ENCODE data around the gene STK17A.
"Not testable (repeated sequence)": the region's sequence is repeated elsewhere in the genome, so short reads cannot be mapped to it uniquely, and the experiment has no call there.

Gene STK17A

DNA sequence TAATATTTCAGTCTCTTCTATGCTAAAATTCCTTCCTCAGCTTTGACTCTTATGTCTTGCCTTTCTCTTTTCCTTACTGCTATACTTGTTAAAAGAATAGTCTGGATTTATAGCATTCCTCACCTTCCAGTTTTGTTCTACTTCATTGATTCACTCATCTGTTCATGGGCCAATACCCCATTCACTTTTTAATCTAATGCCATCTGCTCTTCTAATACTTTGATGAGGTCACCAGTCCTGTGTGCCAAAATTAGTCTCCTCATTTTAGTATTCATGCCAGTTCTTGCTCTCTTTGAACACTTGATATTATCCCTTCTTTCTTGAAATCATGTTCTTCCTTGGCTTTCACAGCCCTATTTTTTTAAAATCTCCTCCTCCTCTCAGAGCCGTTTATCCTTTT is 19.3 kb downstream of the STK17A start:
- DNase-seq, result peak; percentile 82

- DNase-seq, result no peak
Measured at GRCh38 chr7:43604251-43604650, 21.3 kb downstream of the STK17A start.

- no peak for DNase-seq
Measured at GRCh38 chr7:43609097-43609496, 26.2 kb downstream of the STK17A start.

- DNase-seq, result no peak
Measured at GRCh38 chr7:43612128-43612527, 29.2 kb downstream of the STK17A start.

- DNase-seq, result no peak
Measured at GRCh38 chr7:43612599-43613589, 30.0 kb downstream of the STK17A start.

GRCh38 chr7:43615558-43616145 is 32.7 kb downstream of the STK17A start:
- no peak for DNase-seq

- DNase-seq, result no peak
Measured at GRCh38 chr7:43616977-43617376, 34.1 kb downstream of the STK17A start.

- no peak for DNase-seq
Measured at GRCh38 chr7:43618073-43618472, 35.2 kb downstream of the STK17A start.

DNA sequence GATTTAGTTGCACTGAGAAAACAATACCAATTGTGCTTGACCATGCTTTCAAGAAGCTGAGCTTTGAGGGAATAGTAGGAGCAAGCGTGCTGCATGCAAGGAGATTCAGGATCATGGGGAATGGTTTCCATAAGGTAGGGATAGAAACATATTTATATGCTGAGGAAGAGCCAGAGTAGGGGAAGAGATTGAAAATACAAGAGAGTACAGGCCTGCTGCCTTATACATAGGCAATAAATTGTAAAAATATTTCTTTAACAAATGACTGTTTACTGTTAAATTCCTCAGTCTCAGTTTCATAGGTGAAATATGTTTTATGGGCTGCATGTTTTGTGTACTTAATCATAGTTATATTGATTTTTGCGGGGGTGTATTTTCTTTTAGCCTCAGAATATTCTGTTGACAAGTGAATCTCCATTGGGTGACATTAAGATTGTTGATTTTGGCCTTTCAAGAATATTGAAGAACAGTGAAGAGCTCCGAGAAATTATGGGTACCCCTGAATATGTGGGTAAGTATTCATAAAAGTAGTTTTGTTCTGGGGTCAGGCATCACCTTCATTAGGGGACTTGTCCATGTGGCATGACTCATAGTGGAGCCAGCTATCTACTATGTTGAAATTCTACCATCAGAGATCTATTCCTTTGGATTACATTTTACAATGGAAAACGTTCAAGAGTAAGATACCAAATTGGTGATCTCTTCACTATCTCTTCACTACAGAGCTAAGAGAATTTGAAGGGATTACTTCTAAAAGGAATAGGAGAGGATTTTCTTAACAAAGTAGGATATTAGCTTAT is 36.5 kb downstream of the STK17A start:
- no peak for DNase-seq

DNA sequence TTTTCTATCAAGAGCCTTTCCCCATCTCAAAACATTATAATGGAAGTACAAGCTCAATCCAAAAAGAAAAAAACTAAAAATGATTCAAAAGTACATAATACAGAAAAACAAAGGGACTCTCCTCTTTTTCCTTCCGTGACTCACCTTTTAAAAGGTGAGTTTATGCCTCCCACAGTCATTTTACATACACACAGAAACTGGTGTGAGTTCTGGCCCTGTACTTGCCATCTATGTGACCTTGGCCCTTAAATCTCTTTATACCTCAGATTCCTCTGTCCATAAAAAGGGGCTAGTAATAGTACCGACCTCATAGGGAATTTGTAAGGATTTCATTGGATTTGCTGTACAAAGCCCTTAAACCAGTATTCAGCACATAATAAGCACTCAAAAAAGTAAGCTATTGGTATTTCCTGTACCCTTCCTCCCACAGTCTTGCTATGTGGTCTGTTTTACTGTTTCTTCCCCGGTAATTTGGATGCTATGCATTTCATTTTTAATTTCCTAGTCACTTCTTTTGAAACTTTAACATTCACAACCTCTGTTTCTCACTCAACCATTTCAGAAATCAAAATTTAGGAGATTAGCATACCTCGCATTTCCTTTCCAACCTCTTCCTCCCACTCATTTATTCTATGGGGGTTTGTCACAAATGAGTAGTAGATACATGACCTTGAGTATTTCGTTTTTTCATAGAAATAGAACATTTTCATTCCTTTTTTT is 39.0 kb downstream of the STK17A start:
- DNase-seq, result no peak

DNA sequence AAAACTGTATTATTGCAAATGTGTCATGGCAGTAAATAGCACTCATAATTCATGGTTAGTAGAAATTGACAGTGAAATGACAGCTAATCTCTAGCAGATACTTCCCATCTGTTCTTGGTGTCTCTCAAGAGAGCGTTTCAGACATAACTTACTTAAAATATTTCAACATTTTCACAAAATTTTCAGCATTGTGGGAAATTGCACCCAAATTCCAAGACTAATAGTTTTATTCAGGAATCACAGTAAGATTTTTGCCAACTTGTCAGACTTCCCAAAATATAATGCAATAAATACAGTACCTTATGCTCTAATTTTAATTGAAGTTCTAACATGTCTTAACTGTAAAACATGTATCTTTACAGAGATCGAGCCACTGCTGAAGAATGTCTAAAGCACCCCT is 41.2 kb downstream of the STK17A start:
- DNase-seq, result no peak

DNA sequence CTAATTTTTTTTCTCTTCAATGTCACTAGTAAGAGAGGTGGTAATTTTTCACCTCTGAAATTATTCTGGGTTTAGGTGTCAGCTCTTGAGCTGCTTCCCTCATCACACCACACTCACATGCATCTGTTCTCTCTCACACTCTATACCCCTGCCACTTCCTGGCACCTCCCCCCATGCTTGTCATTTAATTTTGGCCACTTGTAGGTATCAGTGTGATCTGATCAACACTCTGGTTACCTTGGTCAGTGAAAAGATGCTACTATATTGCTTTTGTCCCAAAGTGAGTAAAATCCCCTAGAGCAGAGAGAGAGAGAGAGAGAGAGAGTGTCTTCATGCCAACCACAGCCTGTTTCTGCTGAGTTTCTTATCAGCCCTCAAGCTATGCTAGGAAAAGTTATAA is 42.5 kb downstream of the STK17A start:
- DNase-seq, result no peak

DNA sequence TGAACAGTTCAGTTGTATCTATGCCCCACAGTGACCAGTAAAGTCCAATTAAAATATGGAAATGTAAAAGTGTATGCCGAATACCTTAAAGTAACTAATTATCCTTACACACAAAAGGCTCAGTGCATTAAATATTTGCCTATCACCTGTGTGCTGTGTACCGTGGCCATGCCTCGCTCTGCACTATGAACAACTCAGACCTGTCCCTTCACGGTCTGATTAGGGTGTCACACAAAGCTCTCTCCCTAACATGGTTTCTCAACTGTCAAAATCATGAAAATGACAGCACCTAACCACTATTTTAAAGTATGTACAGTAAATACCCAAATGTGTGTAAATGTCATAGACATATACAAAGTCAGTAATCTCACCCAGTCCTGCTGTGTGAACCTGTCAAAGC is 43.1 kb downstream of the STK17A start:
- no peak for DNase-seq

DNA sequence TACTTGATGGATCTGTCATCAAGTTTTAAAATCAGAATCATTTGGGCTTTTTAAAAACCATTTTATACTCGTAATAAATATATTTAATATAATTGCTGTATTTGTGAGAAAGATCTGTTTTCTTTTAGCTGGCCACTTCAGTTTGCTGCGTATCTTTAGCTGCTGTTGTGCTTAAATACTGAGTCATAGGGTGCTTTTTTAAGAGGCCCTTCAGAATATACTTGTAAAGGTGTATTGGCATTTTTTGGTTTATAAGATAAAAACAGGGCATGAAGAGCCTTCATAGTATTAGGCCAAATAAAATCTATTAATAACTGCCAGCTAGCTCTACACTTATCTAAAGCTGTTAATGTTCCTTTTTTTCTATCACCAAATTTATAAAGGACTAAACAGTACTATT is 43.8 kb downstream of the STK17A start:
- no peak for DNase-seq

DNA sequence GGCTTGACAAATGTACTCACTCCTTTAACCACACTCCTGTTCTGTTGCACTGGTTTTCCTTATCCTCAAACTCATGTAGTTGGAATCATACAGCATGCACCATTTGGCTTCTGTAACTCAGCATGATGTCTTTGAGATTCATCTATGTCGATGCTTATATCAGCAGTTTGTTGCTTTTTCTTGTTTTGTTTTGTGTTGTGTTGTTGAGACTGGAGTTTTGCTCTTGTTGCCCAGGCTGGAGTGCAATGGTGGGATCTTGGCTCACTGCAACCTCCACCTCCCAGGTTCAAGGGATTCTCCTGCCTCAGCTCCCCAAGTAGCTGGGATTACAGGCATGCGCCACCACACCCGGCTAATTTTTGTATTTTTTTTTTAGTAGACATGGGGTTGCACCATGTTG is 44.9 kb downstream of the STK17A start:
- not testable (repeated sequence) for DNase-seq

- no peak for DNase-seq
Measured at GRCh38 chr7:43628431-43628830, 45.5 kb downstream of the STK17A start.

- DNase-seq, result no peak
Measured at GRCh38 chr7:43629857-43630256, 46.9 kb downstream of the STK17A start.

DNA sequence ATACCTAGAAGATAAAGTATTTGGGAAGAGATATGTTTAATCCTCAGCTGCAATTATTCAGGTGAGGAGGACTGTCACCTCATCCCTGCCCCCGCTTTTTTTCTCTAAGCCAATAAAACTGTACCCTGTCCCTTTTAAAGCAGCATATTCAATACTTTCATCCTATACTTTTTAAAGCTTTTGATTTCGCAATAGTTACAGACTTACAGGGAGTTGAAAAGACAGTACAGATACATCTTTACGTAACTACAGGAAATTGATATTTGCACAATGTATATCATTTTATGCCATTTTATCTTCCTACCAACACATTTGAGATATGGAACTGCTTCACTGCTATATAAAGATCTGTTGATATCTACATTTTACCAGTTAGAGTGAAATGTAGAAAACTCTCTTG is 47.6 kb downstream of the STK17A start:
- no peak for DNase-seq

DNA sequence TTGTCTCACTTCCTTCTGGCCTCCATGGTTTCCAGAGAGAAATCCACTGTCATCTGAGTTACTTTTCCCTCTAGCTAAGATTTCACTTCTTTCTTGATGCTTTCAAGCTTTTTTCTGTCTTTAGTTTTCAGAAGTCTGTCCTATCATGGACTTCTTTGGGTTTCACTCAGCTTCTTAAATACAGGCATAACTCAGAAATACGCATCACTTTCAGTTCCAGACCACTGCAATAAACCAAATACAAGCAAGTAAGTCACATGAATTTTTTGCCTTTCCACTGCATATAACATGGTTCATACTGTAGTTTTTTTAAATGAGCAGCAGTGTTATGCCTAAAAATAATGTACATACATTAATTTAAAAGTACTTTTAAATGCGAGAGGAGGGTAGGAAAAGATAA is 48.7 kb downstream of the STK17A start:
- DNase-seq, result no peak

DNA sequence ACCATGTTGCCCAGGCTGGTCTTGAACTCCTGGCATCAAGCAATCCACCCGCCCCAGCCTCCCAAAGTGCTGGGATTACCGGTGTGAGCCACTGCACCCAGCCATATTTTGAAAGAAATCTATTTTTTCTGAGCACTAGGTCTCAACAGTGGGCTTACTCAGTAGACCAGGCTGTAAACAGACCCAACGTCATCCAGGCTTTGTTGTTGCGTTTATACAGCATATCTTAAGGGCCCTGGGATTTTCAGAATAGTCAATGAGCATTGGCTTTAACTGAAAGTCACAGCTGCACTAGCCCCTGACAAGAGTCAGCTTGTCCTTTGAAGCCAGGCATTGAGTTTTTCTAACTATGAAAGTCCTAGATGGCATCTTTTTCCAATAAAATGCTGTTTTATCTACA is 49.8 kb downstream of the STK17A start:
- no peak for DNase-seq

DNA sequence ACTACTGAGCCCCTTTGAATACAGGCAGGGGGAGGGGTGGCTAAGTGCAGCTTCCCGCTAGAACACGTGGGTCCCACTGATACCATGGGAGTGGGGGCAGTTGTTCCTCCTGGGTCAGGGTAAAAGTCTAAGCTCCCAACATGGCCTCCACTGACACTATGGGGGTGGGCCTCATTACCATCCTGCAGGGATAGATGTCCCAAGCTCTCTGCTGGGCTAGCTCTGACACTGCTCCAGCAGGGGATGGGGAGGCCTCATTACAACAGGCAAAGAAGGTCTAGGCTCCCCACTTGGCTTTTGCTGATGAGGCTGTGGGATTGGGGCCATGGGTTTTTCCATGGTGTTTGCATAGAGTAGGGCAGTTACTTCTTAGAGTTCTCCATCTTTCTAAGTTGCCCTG is 51.5 kb downstream of the STK17A start:
- no peak for DNase-seq

GRCh38 chr7:43636093-43636492 is 53.2 kb downstream of the STK17A start:
- DNase-seq, result no peak

Data from NCI-H1694 (cell line).